GM12864 (cell line): ENCODE measurements around the gene AP1S2.
A peak's percentile ranks its signal among the peaks of the same experiment; 100 is the strongest.

Experiments
- DNase-seq: peaks from one replicate; pipeline ENCODE4 v3.0.0-alpha.2; 2011; ENCODE audit warnings: low read depth
- H3K4me3 ChIP-seq: 2 replicates; pipeline ENCODE4 v1.5.1; 2011; ENCODE audit warnings: mild to moderate bottlenecking, low read depth, low read length, control low read depth
- CTCF ChIP-seq: IDR thresholded peaks from 2 replicates; pipeline ENCODE4 v1.5.1; 2011; ENCODE audit warnings: low read depth, mild to moderate bottlenecking, moderate library complexity, low read length, control low read depth, inconsistent platforms; ENCODE audit errors: missing control alignments

The AP1S2 gene

GRCh38 chrX:15789979-15790768 is 64.4 kb downstream of the AP1S2 start, which contains the start of gene ZRSR2:
Gene ZRSR2 (plus strand): TSS chrX:15790484. CDS start chrX:15790496, 12 bp downstream.
- TF ChIP-seq CTCF = no peak
- DNase-seq = peak; percentile 49
- H3K4me3 ChIP-seq = peak within 1 kb of the TSS; percentile 69

- no peak for TF ChIP-seq CTCF
- no peak overlapping the region for H3K4me3 ChIP-seq
- no peak for DNase-seq
Measured at GRCh38 chrX:15786915-15787314, 67.7 kb downstream of the AP1S2 start.

GRCh38 chrX:15785176-15785750 is 69.3 kb downstream of the AP1S2 start:
- no peak overlapping the region for H3K4me3 ChIP-seq
- no peak for TF ChIP-seq CTCF

GRCh38 chrX:15781961-15782699 is 72.5 kb downstream of the AP1S2 start:
- peak overlapping the region; percentile 47 for H3K4me3 ChIP-seq
- peak; percentile 59 for DNase-seq
- TF ChIP-seq CTCF = no peak

More at GRCh38 chrX:15785176-15785750, 69.3 kb downstream of the AP1S2 start:
- no peak for DNase-seq
